ENCODE data around the gene NEU2.
"Not testable (repeated sequence)": the region's sequence is repeated elsewhere in the genome, so short reads cannot be mapped to it uniquely, and the experiment has no call there.

NEU2 gene

DNA sequence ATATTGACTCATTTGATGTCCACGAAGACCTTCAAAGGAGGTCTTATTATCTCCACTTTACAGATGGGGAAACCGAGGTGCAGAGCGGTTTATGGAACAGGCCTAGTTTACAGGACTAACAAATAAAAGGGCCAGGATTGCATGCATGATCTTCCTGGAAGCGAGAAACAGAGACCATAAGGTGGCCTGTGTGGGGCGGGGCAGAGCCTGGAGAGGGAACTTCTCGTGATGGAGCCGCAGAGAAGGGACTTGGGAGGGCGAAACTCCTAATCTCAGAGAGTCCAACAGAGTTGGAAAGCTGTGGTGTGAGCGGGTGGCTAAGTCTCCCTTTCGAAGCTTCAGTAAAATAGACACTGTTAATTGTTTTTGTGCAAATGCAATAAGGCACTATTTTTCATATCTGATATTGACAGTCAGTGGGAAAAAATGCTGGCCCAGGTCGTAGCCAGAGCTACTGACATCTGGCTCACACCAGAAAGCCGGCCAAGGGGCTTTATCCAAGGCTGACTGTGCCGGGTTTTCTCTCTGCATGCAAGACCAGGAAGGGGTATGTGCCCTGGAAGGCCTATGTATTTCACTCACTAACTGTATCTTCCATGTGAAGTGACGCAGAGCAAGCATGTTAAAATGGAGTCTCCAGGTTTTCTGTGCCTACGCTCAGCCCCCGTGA is 32.2 kb downstream of the NEU2 start:
- H3K4me1 ChIP-seq (ENCODE audit: control insufficient read depth in 1 of 2, insufficient read depth in 1 of 2, low read depth in 1 of 2, low read length in 1 of 2) = peaks cover 78 to 90% of the 10 kb centered on the region in 2 experiments

GRCh38 chr2:233065200-233065589 is 32.7 kb downstream of the NEU2 start:
- peaks cover 21% of the 10 kb centered on the region for H3K36me3 ChIP-seq
- H3K27me3 ChIP-seq, H3K9me3 ChIP-seq: not testable (repeated sequence)
- peak overlapping the region; percentile 93 to 97 for H3K4me3 ChIP-seq (ENCODE audit: low read depth in 1 of 2, low read length in 1 of 2)
- H3K4me1 ChIP-seq (ENCODE audit: control insufficient read depth in 1 of 2, insufficient read depth in 1 of 2, low read depth in 1 of 2, low read length in 1 of 2) = peaks cover 76 to 89% of the 10 kb centered on the region in 2 experiments
- peak overlapping the region; percentile 97 for H3K27ac ChIP-seq

More for the DNA sequence above, 32.2 kb downstream of the NEU2 start:
- peak overlapping the region; percentile 93 to 97 for H3K4me3 ChIP-seq (ENCODE audit: low read depth in 1 of 2, low read length in 1 of 2)
- peak overlapping the region; percentile 97 for H3K27ac ChIP-seq
- H3K9me3 ChIP-seq = no peaks in the 10 kb centered on the region
- peaks cover 21% of the 10 kb centered on the region for H3K36me3 ChIP-seq
- no peaks in the 10 kb centered on the region for H3K27me3 ChIP-seq
- no peak for TF ChIP-seq CTCF (IDR thresholded peaks at IDR 0.05)

GRCh38 chr2:233065954-233066470 is 33.5 kb downstream of the NEU2 start:
- Histone ChIP-seq H3K4me1 (ENCODE audit: control insufficient read depth in 1 of 2, insufficient read depth in 1 of 2, low read depth in 1 of 2, low read length in 1 of 2) (peaks cover 80 to 90% of the 10 kb centered on the region in 2 experiments), H3K36me3 (peaks cover 21% of the 10 kb centered on the region), H3K27ac (peak overlapping the region; percentile 97), H3K4me3 (ENCODE audit: low read depth in 1 of 2, low read length in 1 of 2) (no peak overlapping the region), H3K27me3 (no peaks in the 10 kb centered on the region), H3K9me3 (no peaks in the 10 kb centered on the region)
- TF ChIP-seq CTCF (IDR thresholded peaks at IDR 0.05) = no peak

- Histone ChIP-seq H3K4me1 (ENCODE audit: control insufficient read depth in 1 of 2, insufficient read depth in 1 of 2, low read depth in 1 of 2, low read length in 1 of 2) (peaks cover 82 to 86% of the 10 kb centered on the region in 2 experiments), H3K36me3 (peaks cover 22% of the 10 kb centered on the region), H3K9me3 (no peaks in the 10 kb centered on the region), H3K4me3 (ENCODE audit: low read depth in 1 of 2, low read length in 1 of 2) (peak overlapping the region in 1 of 2 experiments; percentile 6), H3K27ac (peak overlapping the region; percentile 98), H3K27me3 (no peaks in the 10 kb centered on the region)
- TF ChIP-seq CTCF (IDR thresholded peaks at IDR 0.05) = no peak
Measured at GRCh38 chr2:233068762-233069418, 36.4 kb downstream of the NEU2 start.

DNA sequence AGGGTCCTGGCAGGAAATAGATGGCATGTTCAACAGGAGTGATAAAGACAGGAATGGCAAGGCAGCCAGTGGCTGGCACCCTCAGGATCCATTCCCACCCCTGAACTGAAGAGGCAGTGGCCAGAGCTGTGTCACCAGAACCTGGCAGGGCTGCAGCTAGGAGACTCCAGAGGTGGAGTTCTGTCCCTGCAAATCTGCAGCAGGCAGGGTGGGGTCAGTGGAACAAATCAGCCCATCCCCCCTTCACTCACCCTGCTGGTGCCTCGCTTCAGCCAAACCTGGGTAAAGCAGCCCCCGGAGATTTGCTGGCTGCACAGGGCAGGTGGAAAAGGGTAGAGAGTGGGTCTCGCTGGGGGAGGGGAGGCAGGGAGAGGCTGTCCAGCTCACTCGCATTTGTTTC is 40.4 kb downstream of the NEU2 start:
- Histone ChIP-seq H3K4me3 (ENCODE audit: low read depth in 1 of 2, low read length in 1 of 2) (no peak overlapping the region), H3K9me3 (no peaks in the 10 kb centered on the region), H3K4me1 (ENCODE audit: control insufficient read depth in 1 of 2, insufficient read depth in 1 of 2, low read depth in 1 of 2, low read length in 1 of 2) (peaks cover 86 to 92% of the 10 kb centered on the region in 2 experiments), H3K36me3 (peaks cover 8% of the 10 kb centered on the region), H3K27me3 (no peaks in the 10 kb centered on the region), H3K27ac (peak overlapping the region; percentile 98)
- TF ChIP-seq CTCF (IDR thresholded peaks at IDR 0.05) = no peak

GRCh38 chr2:233074106-233074505 is 41.6 kb downstream of the NEU2 start:
- Histone ChIP-seq H3K36me3 (peaks cover 8% of the 10 kb centered on the region), H3K27me3 (no peaks in the 10 kb centered on the region), H3K4me1 (ENCODE audit: control insufficient read depth in 1 of 2, insufficient read depth in 1 of 2, low read depth in 1 of 2, low read length in 1 of 2) (peaks cover 86 to 92% of the 10 kb centered on the region in 2 experiments), H3K4me3 (ENCODE audit: low read depth in 1 of 2, low read length in 1 of 2) (peak overlapping the region in 1 of 2 experiments; percentile 58), H3K9me3 (no peaks in the 10 kb centered on the region), H3K27ac (peak overlapping the region; percentile 98)
- no peak for TF ChIP-seq CTCF (IDR thresholded peaks at IDR 0.05)
